OCI-LY3 (cell line): ENCODE results near the gene TIMP3.

Source experiments
- EZH2phosphoT487 ChIP-seq: fragments of 200-600 bp; shearing (Covaris generic); IDR thresholded peaks from 2 replicates; pipeline ENCODE4 v1.6.1; 2018; ENCODE audit warnings: antibody characterized with exemption, mixed run types, low read depth
- TF ChIP-seq, protein P1 (sequence below): fragments of 200-600, 300-600 bp; sonication (generic); IDR thresholded peaks from 2 replicates; pipeline ENCODE4 v1.5.1; 2014; ENCODE audit warnings: antibody characterized with exemption, low read length, low read depth

DNA sequence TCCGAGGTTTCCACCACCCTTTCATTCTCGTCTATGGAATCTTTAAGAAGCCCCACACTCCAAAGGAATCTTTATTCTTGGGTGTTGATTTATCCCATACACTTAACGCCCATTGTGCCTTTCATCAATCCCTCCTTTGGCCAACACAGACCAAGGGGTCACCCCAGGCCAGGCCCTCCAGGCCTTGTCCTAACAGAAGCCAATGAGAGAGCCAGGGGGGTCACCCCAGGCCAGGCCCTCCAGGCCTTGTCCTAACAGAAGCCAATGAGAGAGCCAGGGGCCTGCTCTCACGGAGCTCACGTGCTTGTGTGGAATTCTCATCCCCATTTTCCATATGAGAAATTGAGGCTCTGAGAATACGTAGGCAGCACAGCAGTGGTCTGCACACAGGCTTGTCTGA lies 47.9 kb upstream of the TIMP3 start:
- TF ChIP-seq EZH2phosphoT487: no peak
- TF ChIP-seq, protein P1, sequence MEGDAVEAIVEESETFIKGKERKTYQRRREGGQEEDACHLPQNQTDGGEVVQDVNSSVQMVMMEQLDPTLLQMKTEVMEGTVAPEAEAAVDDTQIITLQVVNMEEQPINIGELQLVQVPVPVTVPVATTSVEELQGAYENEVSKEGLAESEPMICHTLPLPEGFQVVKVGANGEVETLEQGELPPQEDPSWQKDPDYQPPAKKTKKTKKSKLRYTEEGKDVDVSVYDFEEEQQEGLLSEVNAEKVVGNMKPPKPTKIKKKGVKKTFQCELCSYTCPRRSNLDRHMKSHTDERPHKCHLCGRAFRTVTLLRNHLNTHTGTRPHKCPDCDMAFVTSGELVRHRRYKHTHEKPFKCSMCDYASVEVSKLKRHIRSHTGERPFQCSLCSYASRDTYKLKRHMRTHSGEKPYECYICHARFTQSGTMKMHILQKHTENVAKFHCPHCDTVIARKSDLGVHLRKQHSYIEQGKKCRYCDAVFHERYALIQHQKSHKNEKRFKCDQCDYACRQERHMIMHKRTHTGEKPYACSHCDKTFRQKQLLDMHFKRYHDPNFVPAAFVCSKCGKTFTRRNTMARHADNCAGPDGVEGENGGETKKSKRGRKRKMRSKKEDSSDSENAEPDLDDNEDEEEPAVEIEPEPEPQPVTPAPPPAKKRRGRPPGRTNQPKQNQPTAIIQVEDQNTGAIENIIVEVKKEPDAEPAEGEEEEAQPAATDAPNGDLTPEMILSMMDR: no peak
